ENCODE results near the gene EVA1B. TPM values are rescaled to one million over a fixed set of nuclear protein-coding genes. Genes with fewer than 3 reads are reported as not detected.

The EVA1B gene
- total RNA-seq: 100 to 1,000 TPM in 1 of 4 donors, 10 to 100 TPM in 3; 20.9 to 122 (median 62.4) TPM

GRCh38 chr1:36323636-36324352 is at the start of gene EVA1B:
EVA1B (minus strand) TSS chr1:36323645; CDS start chr1:36323037, 608 bp downstream.
- intact Hi-C loops (cut with DNase I; ENCODE audit: low total_unique reads): no loop called here
- peak; percentile 83 to 85 for DNase-seq
- TF ChIP-seq CTCF (IDR thresholded peaks at IDR 0.05): no peak
- TF ChIP-seq POLR2A (IDR thresholded peaks at IDR 0.05): peak in 1 of 2 donors; percentile 24
- Histone ChIP-seq H3K27me3 (no peaks in the 10 kb centered on the region), H3K4me1 (peaks cover 8 to 12% of the 10 kb centered on the region in 2 donors), H3K27ac (peak within 1 kb of the TSS; percentile 94 to 97), H3K36me3 (no peaks in the 10 kb centered on the region), H3K9me3 (no peaks in the 10 kb centered on the region), H3K4me3 (peak within 1 kb of the TSS; percentile 68 to 72)

- Histone ChIP-seq H3K36me3 (no peaks in the 10 kb centered on the region), H3K4me1 (peaks cover 22 to 25% of the 10 kb centered on the region in 2 donors), H3K27me3 (no peaks in the 10 kb centered on the region), H3K4me3 (no peak overlapping the region), H3K27ac (peak overlapping the region; percentile 78 to 87), H3K9me3 (no peaks in the 10 kb centered on the region)
- TF ChIP-seq CTCF (IDR thresholded peaks at IDR 0.05): no peak
- no peak for TF ChIP-seq POLR2A (IDR thresholded peaks at IDR 0.05)
- no peak for DNase-seq
- intact Hi-C loops (cut with DNase I; ENCODE audit: low total_unique reads): no loop called here
Measured at GRCh38 chr1:36372617-36373016, 49.2 kb upstream of the EVA1B start.

GRCh38 chr1:36369061-36369861 is 45.8 kb upstream of the EVA1B start:
- Histone ChIP-seq H3K4me1 (peaks cover 14 to 22% of the 10 kb centered on the region in 2 donors), H3K4me3 (no peak overlapping the region), H3K9me3 (no peaks in the 10 kb centered on the region), H3K36me3 (no peaks in the 10 kb centered on the region), H3K27ac (peak overlapping the region in 1 of 2 donors; percentile 5), H3K27me3 (no peaks in the 10 kb centered on the region)
- intact Hi-C loops (cut with DNase I; ENCODE audit: low total_unique reads): no loop called here
- TF ChIP-seq POLR2A (IDR thresholded peaks at IDR 0.05): peak in 1 of 2 donors; percentile 11
- peak; percentile 85 to 89 (median 86) for TF ChIP-seq CTCF (IDR thresholded peaks at IDR 0.05)
- DNase-seq: peak; percentile 71 to 76

GRCh38 chr1:36367798-36368197 is 44.4 kb upstream of the EVA1B start:
- no peak for DNase-seq
- intact Hi-C loops (cut with DNase I; ENCODE audit: low total_unique reads): no loop called here
- Histone ChIP-seq H3K9me3 (no peaks in the 10 kb centered on the region), H3K4me3 (no peak overlapping the region), H3K27me3 (no peaks in the 10 kb centered on the region), H3K36me3 (no peaks in the 10 kb centered on the region), H3K27ac (no peak overlapping the region), H3K4me1 (peaks cover 5 to 8% of the 10 kb centered on the region in 2 donors)
- TF ChIP-seq CTCF (IDR thresholded peaks at IDR 0.05) (no peak), POLR2A (IDR thresholded peaks at IDR 0.05) (no peak)

- TF ChIP-seq POLR2A (IDR thresholded peaks at IDR 0.05) (no peak), CTCF (IDR thresholded peaks at IDR 0.05) (no peak)
- Histone ChIP-seq H3K36me3 (no peaks in the 10 kb centered on the region), H3K9me3 (no peaks in the 10 kb centered on the region), H3K4me3 (no peak overlapping the region), H3K27ac (no peak overlapping the region), H3K4me1 (peaks cover 0 to 6% of the 10 kb centered on the region in 2 donors), H3K27me3 (no peaks in the 10 kb centered on the region)
- intact Hi-C loops (cut with DNase I; ENCODE audit: low total_unique reads): no loop called here
- no peak for DNase-seq
Measured at GRCh38 chr1:36367066-36367465, 43.6 kb upstream of the EVA1B start.

Measured in uterus (tissue), 4 donors.